T-cell (primary cell): ENCODE results near the gene TLR6. TPM values are rescaled to one million over a fixed set of nuclear protein-coding genes. Genes with fewer than 3 reads are reported as not detected.

Experiments used
- ATAC-seq, 4 experiments: fragments of 200-7000 bp in 3 of 4; fragments of 150-1000 bp in 1 of 4; cut with Tn5 transposase; replicated peaks in 1 of 4; 1 replicate in 3 of 4; 2 replicates in 1 of 4; pipeline ENCODE4 v1.10.0; 2021; ENCODE audit warnings: moderate library complexity in 3 of 4, mild to moderate bottlenecking in 2 of 4, moderate number of reproducible peaks in 1 of 4
- CTCF ChIA-PET, 2 donors: fragments of 300-600 bp; sonication (Branson Sonifier 250); formaldehyde crosslinking; loops; one replicate each; lab custom pipeline; 2022; ENCODE audit warnings: antibody characterized with exemption in 2 of 2; lab: Charles Lee
- POLR2A ChIA-PET, 2 donors: fragments of 300-600 bp; sonication (Branson Sonifier 250); formaldehyde crosslinking; loops; one replicate each; lab custom pipeline; 2022; ENCODE audit warnings: antibody characterized with exemption in 2 of 2; lab: Charles Lee
- DNase-seq, 35 experiments: peaks; one replicate each; pipeline versions ENCODE4 v3.0.0 to v3.0.0-alpha.2; 2013 to 2023
- H3K27ac ChIP-seq: one replicate; pipeline ENCODE4 v1.5.1; 2013; ENCODE audit warnings: low read length
- H3K27me3 ChIP-seq, 2 experiments: replicated peaks in 1 of 2; 1 replicate in 1 of 2; 2 replicates in 1 of 2; pipeline versions ENCODE4 v1.6.1 to v1.7.0; 2013; ENCODE audit warnings: low read length in 1 of 2, mixed read lengths in 1 of 2; ENCODE audit not compliant: control insufficient read depth in 2 of 2, insufficient read depth in 2 of 2; ENCODE audit errors: extremely low read depth in 1 of 2
- H3K36me3 ChIP-seq, 2 donors: 1 replicate in 1 of 2; 2 replicates in 1 of 2; pipeline versions ENCODE4 v1.6.1 to v1.7.0; 2013; ENCODE audit warnings: low read length in 1 of 2; ENCODE audit not compliant: control insufficient read depth in 2 of 2, insufficient read depth in 1 of 2; ENCODE audit errors: extremely low read depth in 1 of 2
- H3K4me1 ChIP-seq, 2 experiments: 1 replicate in 1 of 2; 2 replicates in 1 of 2; pipeline versions ENCODE4 v1.6.1 to v1.7.0; 2013; ENCODE audit warnings: low read length in 2 of 2, mixed read lengths in 1 of 2; ENCODE audit not compliant: insufficient read depth in 2 of 2, control insufficient read depth in 1 of 2; ENCODE audit errors: extremely low read depth in 1 of 2
- H3K4me3 ChIP-seq, 2 donors: 1 replicate in 1 of 2; 2 replicates in 1 of 2; pipeline versions ENCODE4 v1.5.1 to v1.7.0; 2013; ENCODE audit warnings: mild to moderate bottlenecking in 2 of 2, low read length in 1 of 2, moderate library complexity in 1 of 2; ENCODE audit not compliant: control insufficient read depth in 1 of 2; ENCODE audit errors: extremely low read depth in 1 of 2
- H3K9me3 ChIP-seq: 2 replicates; pipeline ENCODE4 v1.7.0; 2013
- H3K27ac Mint-ChIP-seq, 2 donors: one replicate each; pipeline ENCODE4 v1.8.0; 2020 to 2021; ENCODE audit warnings: mild to moderate bottlenecking in 2 of 2, mixed read lengths in 2 of 2
- H3K27me3 Mint-ChIP-seq, 2 donors: one replicate each; pipeline ENCODE4 v1.8.0; 2021 to 2022; ENCODE audit warnings: mixed read lengths in 2 of 2
- H3K36me3 Mint-ChIP-seq: one replicate; pipeline ENCODE4 v1.8.0; 2021; ENCODE audit warnings: mixed read lengths
- H3K4me1 Mint-ChIP-seq, 3 donors: one replicate each; pipeline ENCODE4 v1.8.0; 2020 to 2022; ENCODE audit warnings: mixed read lengths in 3 of 3, mild to moderate bottlenecking in 1 of 3
- H3K4me3 Mint-ChIP-seq, 3 donors: one replicate each; pipeline ENCODE4 v1.8.0; 2020 to 2022; ENCODE audit warnings: mild to moderate bottlenecking in 3 of 3, mixed read lengths in 3 of 3, moderate library complexity in 3 of 3
- H3K9me3 Mint-ChIP-seq, 3 donors: one replicate each; pipeline ENCODE4 v1.8.0; 2020 to 2022; ENCODE audit warnings: mixed read lengths in 3 of 3
- WGBS: methylation state at CpG from one replicate; pipeline ENCODE4 v1.1.5; 2013; ENCODE audit warnings: missing lambda C conversion rate; ENCODE audit not compliant: insufficient coverage; 5-methylcytosine and 5-hydroxymethylcytosine counted together
- total RNA-seq, 35 experiments: library from RNA in 6 of 35; stranded (reverse) in 6 of 35; fragments of 120-200 nt in 1 of 35; gene quantifications; one replicate each; pipeline versions ENCODE4 v1.2.1 to v1.2.4 and lab custom pipeline; 2013 to 2026

The TLR6 gene
- total RNA-seq, 5 donors from 2014 or later (not counting 1 experiment from before 2014, with no cell fraction given): 2.3 to 7.7 (median 3.2) TPM

GRCh38 chr4:38822748-38823303, 33.8 kb downstream of the TLR6 start:
- ATAC-seq (no peak), DNase-seq (no peak)
- ChIA-PET POLR2A (interaction anchor here (0.6 kb wide), 2 partner anchors 47 to 643 kb away, joined by 3 read pairs; no protein-coding TSS in a partner anchor), CTCF (no interaction called here)
- Histone ChIP-seq H3K4me3 (no peak overlapping the region), H3K36me3 (no peaks in the 10 kb centered on the region), H3K27me3 (no peaks in the 10 kb centered on the region), H3K27ac (no peak overlapping the region), H3K9me3 (no peaks in the 10 kb centered on the region), H3K4me1 (no peaks in the 10 kb centered on the region)
- Mint-ChIP-seq H3K27me3 (no peaks in the 10 kb centered on the region), H3K4me3 (no peak overlapping the region), H3K27ac (no peak overlapping the region), H3K9me3 (peaks cover 3 to 8% (median 7%) of the 10 kb centered on the region in 3 donors), H3K36me3 (peaks cover 29% of the 10 kb centered on the region), H3K4me1 (peaks cover 12 to 23% (median 12%) of the 10 kb centered on the region in 3 donors)
- WGBS: 100% methylated on average over 1 of the region's 5 CpGs

- POLR2A ChIA-PET: no interaction called here
Observed at GRCh38 chr4:38821739-38822138, 34.9 kb downstream of the TLR6 start.

DNA sequence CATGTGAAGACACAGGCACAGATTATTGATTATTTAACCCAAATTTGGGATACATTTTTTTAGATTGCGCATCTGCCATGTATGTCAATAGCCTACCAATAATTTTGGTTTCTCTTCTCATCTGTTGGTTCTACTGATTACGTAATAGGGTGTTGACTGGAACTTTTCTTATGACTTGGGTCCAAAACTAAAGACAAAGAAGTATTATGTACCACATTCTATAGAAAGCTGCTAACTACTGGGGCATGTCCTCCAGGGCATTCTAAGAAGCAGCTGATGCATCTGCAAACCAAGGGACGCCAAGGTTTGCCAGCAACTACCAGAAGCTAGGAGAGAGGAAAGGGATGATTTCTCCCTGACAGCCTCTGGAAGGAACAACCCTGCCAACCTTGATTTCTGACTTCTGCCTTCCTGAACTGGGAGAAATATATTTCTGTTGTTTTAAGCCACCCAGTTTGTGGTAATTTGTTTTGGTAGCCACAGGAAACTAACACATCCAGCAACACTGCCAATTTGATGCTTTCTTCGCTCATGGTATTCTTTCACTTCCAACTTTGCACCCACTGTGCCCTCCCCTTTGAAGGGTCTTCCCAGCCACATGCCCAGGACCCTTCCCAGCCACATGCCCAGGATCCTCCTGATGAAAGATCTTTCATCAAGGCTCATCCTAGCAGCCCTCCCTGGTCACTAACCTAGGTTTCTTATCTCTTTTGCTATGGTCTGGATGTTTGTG, 36.1 kb downstream of the TLR6 start:
- no peak overlapping the region for H3K4me3 Mint-ChIP-seq
- H3K27ac Mint-ChIP-seq: no peak overlapping the region
- DNase-seq: no peak
- ChIA-PET CTCF (no interaction called here), POLR2A (no interaction called here)
- ATAC-seq: no peak
- Histone ChIP-seq H3K9me3 (no peaks in the 10 kb centered on the region), H3K27ac (no peak overlapping the region), H3K4me3 (no peak overlapping the region), H3K27me3 (no peaks in the 10 kb centered on the region), H3K4me1 (no peaks in the 10 kb centered on the region), H3K36me3 (no peaks in the 10 kb centered on the region)
- no CpG with 5 or more reads among the region's 4 CpGs for WGBS
- no peaks in the 10 kb centered on the region for H3K27me3 Mint-ChIP-seq
- peaks cover 3 to 15% (median 7%) of the 10 kb centered on the region in 3 donors for H3K9me3 Mint-ChIP-seq
- peaks cover 18% of the 10 kb centered on the region for H3K36me3 Mint-ChIP-seq
- peaks cover 12 to 23% (median 12%) of the 10 kb centered on the region in 3 donors for H3K4me1 Mint-ChIP-seq

More at GRCh38 chr4:38821739-38822138, 34.9 kb downstream of the TLR6 start:
- no peak overlapping the region for H3K4me3 Mint-ChIP-seq
- peaks cover 24% of the 10 kb centered on the region for H3K36me3 Mint-ChIP-seq
- no peak overlapping the region for H3K27ac ChIP-seq
- no peaks in the 10 kb centered on the region for H3K9me3 ChIP-seq
- ATAC-seq (no peak), DNase-seq (no peak)
- H3K4me1 Mint-ChIP-seq: peaks cover 12 to 23% (median 12%) of the 10 kb centered on the region in 3 donors
- H3K27me3 Mint-ChIP-seq: no peaks in the 10 kb centered on the region
- peaks cover 3 to 8% (median 7%) of the 10 kb centered on the region in 3 donors for H3K9me3 Mint-ChIP-seq
- 100% methylated on average over 1 of the region's 3 CpGs for WGBS
- H3K4me3 ChIP-seq: no peak overlapping the region
- H3K27ac Mint-ChIP-seq: no peak overlapping the region
- H3K4me1 ChIP-seq: no peaks in the 10 kb centered on the region
- no peaks in the 10 kb centered on the region for H3K27me3 ChIP-seq
- CTCF ChIA-PET: interaction anchor here (0.5 to 1.4 kb wide), 2 partner anchors 27 to 39 kb away, joined by 3 to 4 read pairs; partner anchors contain the start of gene TLR10 (in 1 of the 2)
- H3K36me3 ChIP-seq: no peaks in the 10 kb centered on the region

- Mint-ChIP-seq H3K4me1 (peaks cover 12 to 23% (median 12%) of the 10 kb centered on the region in 3 donors), H3K4me3 (no peak overlapping the region), H3K36me3 (peaks cover 18% of the 10 kb centered on the region), H3K27ac (no peak overlapping the region), H3K27me3 (no peaks in the 10 kb centered on the region), H3K9me3 (peaks cover 3 to 18% (median 7%) of the 10 kb centered on the region in 3 donors)
- H3K4me3 ChIP-seq: no peak overlapping the region
- H3K36me3 ChIP-seq: no peaks in the 10 kb centered on the region
- ATAC-seq (peak in 1 of 4 experiments; percentile 55), DNase-seq (peak in 1 of 35 experiments; percentile 15)
- H3K27me3 ChIP-seq: peaks cover 0 to 4% of the 10 kb centered on the region in 2 experiments
- no peaks in the 10 kb centered on the region for H3K9me3 ChIP-seq
- ChIA-PET CTCF (interaction anchor here in 1 of 2 donors (0.6 kb wide), 1 partner anchor 21 kb away, joined by 8 read pairs; no protein-coding TSS in a partner anchor), POLR2A (interaction anchor here in 1 of 2 donors (1.2 kb wide), 1 partner anchor 12 kb away, joined by 3 read pairs; no protein-coding TSS in a partner anchor)
- no peak overlapping the region for H3K27ac ChIP-seq
- no peaks in the 10 kb centered on the region for H3K4me1 ChIP-seq
- WGBS: 17% methylated on average over 3 of the region's 3 CpGs
Observed at GRCh38 chr4:38819569-38819968, 37.0 kb downstream of the TLR6 start.

GRCh38 chr4:38818441-38818976, 38.1 kb downstream of the TLR6 start:
- Mint-ChIP-seq H3K4me3 (no peak overlapping the region), H3K36me3 (peaks cover 21% of the 10 kb centered on the region), H3K9me3 (peaks cover 3 to 28% (median 9%) of the 10 kb centered on the region in 3 donors), H3K27ac (no peak overlapping the region), H3K4me1 (peaks cover 12 to 23% (median 12%) of the 10 kb centered on the region in 3 donors), H3K27me3 (no peaks in the 10 kb centered on the region)
- Histone ChIP-seq H3K27ac (no peak overlapping the region), H3K36me3 (no peaks in the 10 kb centered on the region), H3K27me3 (peaks cover 0 to 4% of the 10 kb centered on the region in 2 experiments), H3K4me3 (no peak overlapping the region), H3K4me1 (no peaks in the 10 kb centered on the region), H3K9me3 (no peaks in the 10 kb centered on the region)
- no peak for ATAC-seq
- WGBS: no CpG with 5 or more reads among the region's 5 CpGs
- ChIA-PET POLR2A (interaction anchor here (0.6 to 1.2 kb wide), 2 partner anchors 13 to 229 kb away, joined by 3 read pairs; no protein-coding TSS in a partner anchor), CTCF (interaction anchor here in 1 of 2 donors (0.6 kb wide), 1 partner anchor 13 kb away, joined by 3 read pairs; no protein-coding TSS in a partner anchor)
- no peak for DNase-seq
